ENCODE data around the gene CNEP1R1. TPM values are rescaled to one million over a fixed set of nuclear protein-coding genes. Genes with fewer than 3 reads are reported as not detected.

CNEP1R1 gene
- total RNA-seq, 4 donors from 2014 or later, result 11.2 to 18.7 (median 14.2) TPM

DNA sequence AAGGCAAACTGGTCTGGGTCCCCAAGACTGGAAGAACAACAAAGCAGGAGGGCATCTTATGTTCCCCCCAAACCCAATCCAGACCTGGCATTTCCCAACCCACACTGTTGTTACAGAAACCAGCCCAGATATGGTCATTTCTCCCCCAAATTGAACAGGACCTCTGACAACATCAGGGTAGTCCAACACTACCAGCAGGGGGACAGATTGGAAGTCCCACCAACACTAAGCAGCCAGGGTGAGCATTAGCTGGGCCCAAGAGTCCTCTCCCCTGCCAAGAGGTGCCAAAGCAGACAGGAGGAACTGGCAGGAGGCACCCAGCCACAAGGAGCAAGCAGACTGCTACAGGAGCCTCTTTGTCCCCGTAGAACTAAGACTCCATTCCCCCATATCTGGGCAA lies 29.3 kb upstream of the CNEP1R1 start:
- Histone ChIP-seq H3K4me3 (no peak overlapping the region), H3K27ac (replicated peaks in 1 of 4) (no peak overlapping the region), H3K9me3 (no peaks in the 10 kb centered on the region), H3K36me3 (no peaks in the 10 kb centered on the region), H3K4me1 (no peaks in the 10 kb centered on the region), H3K27me3 (no peaks in the 10 kb centered on the region)
- TF ChIP-seq EP300 (IDR thresholded peaks at IDR 0.05) (no peak), POLR2AphosphoS5 (IDR thresholded peaks at IDR 0.05) (no peak), POLR2A (IDR thresholded peaks at IDR 0.05; ENCODE audit: low read depth) (no peak)
- TF ChIP-seq, protein P1, sequence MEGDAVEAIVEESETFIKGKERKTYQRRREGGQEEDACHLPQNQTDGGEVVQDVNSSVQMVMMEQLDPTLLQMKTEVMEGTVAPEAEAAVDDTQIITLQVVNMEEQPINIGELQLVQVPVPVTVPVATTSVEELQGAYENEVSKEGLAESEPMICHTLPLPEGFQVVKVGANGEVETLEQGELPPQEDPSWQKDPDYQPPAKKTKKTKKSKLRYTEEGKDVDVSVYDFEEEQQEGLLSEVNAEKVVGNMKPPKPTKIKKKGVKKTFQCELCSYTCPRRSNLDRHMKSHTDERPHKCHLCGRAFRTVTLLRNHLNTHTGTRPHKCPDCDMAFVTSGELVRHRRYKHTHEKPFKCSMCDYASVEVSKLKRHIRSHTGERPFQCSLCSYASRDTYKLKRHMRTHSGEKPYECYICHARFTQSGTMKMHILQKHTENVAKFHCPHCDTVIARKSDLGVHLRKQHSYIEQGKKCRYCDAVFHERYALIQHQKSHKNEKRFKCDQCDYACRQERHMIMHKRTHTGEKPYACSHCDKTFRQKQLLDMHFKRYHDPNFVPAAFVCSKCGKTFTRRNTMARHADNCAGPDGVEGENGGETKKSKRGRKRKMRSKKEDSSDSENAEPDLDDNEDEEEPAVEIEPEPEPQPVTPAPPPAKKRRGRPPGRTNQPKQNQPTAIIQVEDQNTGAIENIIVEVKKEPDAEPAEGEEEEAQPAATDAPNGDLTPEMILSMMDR (IDR thresholded peaks at IDR 0.05), result no peak
- WGBS, result 71% methylated on average over 1 of the region's 1 CpG
- intact Hi-C loops (cut with DNase I), result no loop called here
- no peak for DNase-seq (ENCODE audit: extremely low spot score)

DNA sequence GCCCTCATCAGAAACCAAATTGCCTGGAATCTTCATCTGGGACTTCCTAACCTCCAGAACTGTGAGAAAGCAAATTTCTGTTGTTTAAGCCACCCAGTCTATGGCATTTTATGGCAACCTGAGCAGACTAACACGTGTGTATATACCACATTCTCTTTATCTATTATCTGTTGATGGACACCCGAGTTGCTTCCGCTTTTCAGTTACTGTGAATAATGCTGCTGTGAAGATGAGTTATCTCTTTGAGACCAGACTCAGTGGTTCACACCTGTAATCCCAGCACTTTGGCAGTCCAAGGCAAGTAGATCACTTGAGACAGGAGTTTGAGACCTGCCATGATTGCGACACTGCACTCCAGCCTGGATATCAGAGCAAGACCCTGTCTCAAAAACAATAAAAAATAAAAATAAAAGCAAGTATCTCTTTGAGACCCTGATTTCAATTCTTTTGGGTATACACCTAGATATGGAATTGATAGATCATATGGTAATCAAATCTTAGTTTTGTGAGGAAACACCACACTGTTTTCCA lies 27.2 kb upstream of the CNEP1R1 start:
- H3K36me3 ChIP-seq, result no peaks in the 10 kb centered on the region
- DNase-seq (ENCODE audit: extremely low spot score), result no peak
- H3K9me3 ChIP-seq, result no peaks in the 10 kb centered on the region
- no peak for TF ChIP-seq POLR2A (IDR thresholded peaks at IDR 0.05; ENCODE audit: low read depth)
- no peak for TF ChIP-seq EP300 (IDR thresholded peaks at IDR 0.05)
- TF ChIP-seq POLR2AphosphoS5 (IDR thresholded peaks at IDR 0.05), result no peak
- TF ChIP-seq, protein P1 (IDR thresholded peaks at IDR 0.05), result no peak
- no peaks in the 10 kb centered on the region for H3K27me3 ChIP-seq
- H3K4me1 ChIP-seq, result no peaks in the 10 kb centered on the region
- H3K27ac ChIP-seq (replicated peaks in 1 of 4), result no peak overlapping the region
- H3K4me3 ChIP-seq, result no peak overlapping the region
- intact Hi-C loops (cut with DNase I), result no loop called here
- WGBS, result 89% methylated on average over 4 of the region's 4 CpGs

- H3K27me3 ChIP-seq, result no peaks in the 10 kb centered on the region
- no peak overlapping the region for H3K4me3 ChIP-seq
- no peaks in the 10 kb centered on the region for H3K4me1 ChIP-seq
- no peaks in the 10 kb centered on the region for H3K9me3 ChIP-seq
- H3K27ac ChIP-seq (replicated peaks in 1 of 4), result no peak overlapping the region
- no peak for DNase-seq (ENCODE audit: extremely low spot score)
- WGBS, result 93% methylated on average over 5 of the region's 5 CpGs
- no peaks in the 10 kb centered on the region for H3K36me3 ChIP-seq
- intact Hi-C loops (cut with DNase I), result no loop called here
- TF ChIP-seq POLR2A (IDR thresholded peaks at IDR 0.05; ENCODE audit: low read depth) (no peak), POLR2AphosphoS5 (IDR thresholded peaks at IDR 0.05) (no peak), EP300 (IDR thresholded peaks at IDR 0.05) (no peak)
- TF ChIP-seq, protein P1 (IDR thresholded peaks at IDR 0.05), result no peak
These were observed 26.0 kb upstream of the CNEP1R1 start for GRCh38 chr16:49998991-49999390.

DNA sequence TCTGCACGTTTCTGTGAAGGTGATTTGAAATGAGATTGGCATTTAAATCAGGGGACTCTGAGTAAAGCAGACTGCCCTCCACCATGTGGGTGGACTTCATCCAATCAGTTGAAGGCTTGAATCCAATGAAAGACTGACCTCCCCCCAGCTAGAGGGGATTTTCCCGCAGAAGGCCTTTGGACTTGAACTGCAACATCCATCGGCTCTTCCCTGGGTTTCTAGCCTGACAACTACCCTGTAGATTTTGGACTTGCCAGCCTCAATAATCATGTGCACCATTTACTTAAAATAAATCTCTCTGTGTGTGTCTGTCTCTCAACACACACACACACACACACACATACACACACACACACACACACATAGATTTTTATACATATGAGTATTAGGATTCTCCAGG lies 23.9 kb upstream of the CNEP1R1 start:
- WGBS, result 82% methylated on average over 3 of the region's 3 CpGs
- TF ChIP-seq POLR2A (IDR thresholded peaks at IDR 0.05; ENCODE audit: low read depth) (no peak), EP300 (IDR thresholded peaks at IDR 0.05) (no peak), POLR2AphosphoS5 (IDR thresholded peaks at IDR 0.05) (no peak)
- TF ChIP-seq, protein P1 (IDR thresholded peaks at IDR 0.05), result no peak
- no peaks in the 10 kb centered on the region for H3K27me3 ChIP-seq
- no peak for DNase-seq (ENCODE audit: extremely low spot score)
- H3K36me3 ChIP-seq, result no peaks in the 10 kb centered on the region
- H3K4me3 ChIP-seq, result no peak overlapping the region
- no peaks in the 10 kb centered on the region for H3K9me3 ChIP-seq
- no peaks in the 10 kb centered on the region for H3K4me1 ChIP-seq
- intact Hi-C loops (cut with DNase I), result no loop called here
- H3K27ac ChIP-seq (replicated peaks in 1 of 4), result no peak overlapping the region

DNA sequence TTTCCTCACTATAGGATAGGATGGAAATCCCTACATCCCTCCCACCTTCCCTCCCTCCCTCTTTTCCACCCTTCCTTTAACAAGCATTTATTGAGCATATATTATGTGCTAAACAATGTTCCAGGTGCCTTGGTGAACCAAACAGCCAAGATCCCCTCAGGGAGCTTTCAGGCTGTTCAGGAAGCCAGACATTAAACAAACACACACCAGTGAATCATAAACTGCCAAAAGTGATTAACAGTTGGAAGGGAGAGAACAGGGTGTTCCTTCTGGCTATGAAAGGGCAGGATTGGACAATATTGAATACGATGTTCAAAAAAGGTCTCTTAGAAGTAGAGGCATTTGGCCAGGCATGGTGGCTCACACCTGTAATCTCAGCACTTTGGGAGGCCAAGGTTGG lies 22.8 kb upstream of the CNEP1R1 start:
- WGBS, result 76% methylated on average over 1 of the region's 1 CpG
- intact Hi-C loops (cut with DNase I), result no loop called here
- Histone ChIP-seq H3K9me3 (no peaks in the 10 kb centered on the region), H3K4me1 (no peaks in the 10 kb centered on the region), H3K27me3 (no peaks in the 10 kb centered on the region), H3K36me3 (no peaks in the 10 kb centered on the region), H3K4me3 (no peak overlapping the region), H3K27ac (replicated peaks in 1 of 4) (no peak overlapping the region)
- DNase-seq (ENCODE audit: extremely low spot score), result no peak
- TF ChIP-seq, protein P1 (IDR thresholded peaks at IDR 0.05), result no peak
- TF ChIP-seq POLR2AphosphoS5 (IDR thresholded peaks at IDR 0.05), result no peak
- no peak for TF ChIP-seq POLR2A (IDR thresholded peaks at IDR 0.05; ENCODE audit: low read depth)
- TF ChIP-seq EP300 (IDR thresholded peaks at IDR 0.05), result no peak

Measured in esophagus muscularis mucosa (tissue), 4 donors.